ENCODE measurements around the gene PLEKHH3. TPM values are rescaled to one million over a fixed set of nuclear protein-coding genes. Genes with fewer than 3 reads are reported as not detected.

PLEKHH3 gene
- total RNA-seq, 1 experiment from 2014 or later: 32.2 TPM

DNA sequence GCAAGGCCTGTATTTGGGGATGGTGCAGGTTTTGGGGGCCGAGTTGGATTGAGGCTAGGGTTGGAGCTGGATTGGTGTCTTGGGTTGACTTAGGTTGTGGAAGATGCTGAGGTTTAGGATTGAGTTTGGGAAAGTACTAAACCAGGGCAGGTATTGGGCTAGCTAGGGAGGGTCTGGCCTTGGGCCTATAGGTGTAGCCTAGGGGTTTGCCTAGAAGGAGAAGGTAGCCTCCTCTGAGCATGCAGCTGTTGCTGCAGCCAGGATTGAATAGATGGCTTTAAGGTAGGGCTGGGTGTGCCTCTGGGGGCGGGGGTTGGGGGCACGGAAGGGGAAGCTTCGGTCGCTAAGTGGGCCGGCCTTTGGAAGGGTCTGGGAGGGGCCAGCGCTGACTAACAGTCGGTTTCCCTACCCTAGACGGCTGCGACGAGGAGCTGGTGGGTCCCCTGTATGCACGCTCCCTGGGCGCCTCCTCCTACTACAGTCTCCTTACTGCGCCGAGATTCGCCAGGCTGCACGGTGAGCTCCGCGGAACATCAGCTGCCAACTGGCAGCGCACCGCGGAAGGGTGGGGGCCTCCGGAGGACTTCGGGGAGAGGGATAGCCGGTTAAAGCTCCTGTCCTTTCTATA is 6.7 kb upstream of the PLEKHH3 start:
- ChIA-PET POLR2A (interaction anchor here (0.9 kb wide), 1 partner anchor 29 kb away, joined by 3 read pairs; no protein-coding TSS in a partner anchor), CTCF (interaction anchor here (0.6 to 1.3 kb wide), 3 partner anchors 86 to 164 kb away, joined by 4 to 10 read pairs (median 4); no protein-coding TSS in a partner anchor)
- no peak for DNase-seq (ENCODE audit: low read depth, low spot score)
- TF ChIP-seq, protein P1, sequence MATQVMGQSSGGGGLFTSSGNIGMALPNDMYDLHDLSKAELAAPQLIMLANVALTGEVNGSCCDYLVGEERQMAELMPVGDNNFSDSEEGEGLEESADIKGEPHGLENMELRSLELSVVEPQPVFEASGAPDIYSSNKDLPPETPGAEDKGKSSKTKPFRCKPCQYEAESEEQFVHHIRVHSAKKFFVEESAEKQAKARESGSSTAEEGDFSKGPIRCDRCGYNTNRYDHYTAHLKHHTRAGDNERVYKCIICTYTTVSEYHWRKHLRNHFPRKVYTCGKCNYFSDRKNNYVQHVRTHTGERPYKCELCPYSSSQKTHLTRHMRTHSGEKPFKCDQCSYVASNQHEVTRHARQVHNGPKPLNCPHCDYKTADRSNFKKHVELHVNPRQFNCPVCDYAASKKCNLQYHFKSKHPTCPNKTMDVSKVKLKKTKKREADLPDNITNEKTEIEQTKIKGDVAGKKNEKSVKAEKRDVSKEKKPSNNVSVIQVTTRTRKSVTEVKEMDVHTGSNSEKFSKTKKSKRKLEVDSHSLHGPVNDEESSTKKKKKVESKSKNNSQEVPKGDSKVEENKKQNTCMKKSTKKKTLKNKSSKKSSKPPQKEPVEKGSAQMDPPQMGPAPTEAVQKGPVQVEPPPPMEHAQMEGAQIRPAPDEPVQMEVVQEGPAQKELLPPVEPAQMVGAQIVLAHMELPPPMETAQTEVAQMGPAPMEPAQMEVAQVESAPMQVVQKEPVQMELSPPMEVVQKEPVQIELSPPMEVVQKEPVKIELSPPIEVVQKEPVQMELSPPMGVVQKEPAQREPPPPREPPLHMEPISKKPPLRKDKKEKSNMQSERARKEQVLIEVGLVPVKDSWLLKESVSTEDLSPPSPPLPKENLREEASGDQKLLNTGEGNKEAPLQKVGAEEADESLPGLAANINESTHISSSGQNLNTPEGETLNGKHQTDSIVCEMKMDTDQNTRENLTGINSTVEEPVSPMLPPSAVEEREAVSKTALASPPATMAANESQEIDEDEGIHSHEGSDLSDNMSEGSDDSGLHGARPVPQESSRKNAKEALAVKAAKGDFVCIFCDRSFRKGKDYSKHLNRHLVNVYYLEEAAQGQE (IDR thresholded peaks at IDR 0.05; ENCODE audit: insufficient read depth in 1 of 2, low read depth in 2 of 2, low read length in 1 of 2): no peak
- TF ChIP-seq, protein P2, sequence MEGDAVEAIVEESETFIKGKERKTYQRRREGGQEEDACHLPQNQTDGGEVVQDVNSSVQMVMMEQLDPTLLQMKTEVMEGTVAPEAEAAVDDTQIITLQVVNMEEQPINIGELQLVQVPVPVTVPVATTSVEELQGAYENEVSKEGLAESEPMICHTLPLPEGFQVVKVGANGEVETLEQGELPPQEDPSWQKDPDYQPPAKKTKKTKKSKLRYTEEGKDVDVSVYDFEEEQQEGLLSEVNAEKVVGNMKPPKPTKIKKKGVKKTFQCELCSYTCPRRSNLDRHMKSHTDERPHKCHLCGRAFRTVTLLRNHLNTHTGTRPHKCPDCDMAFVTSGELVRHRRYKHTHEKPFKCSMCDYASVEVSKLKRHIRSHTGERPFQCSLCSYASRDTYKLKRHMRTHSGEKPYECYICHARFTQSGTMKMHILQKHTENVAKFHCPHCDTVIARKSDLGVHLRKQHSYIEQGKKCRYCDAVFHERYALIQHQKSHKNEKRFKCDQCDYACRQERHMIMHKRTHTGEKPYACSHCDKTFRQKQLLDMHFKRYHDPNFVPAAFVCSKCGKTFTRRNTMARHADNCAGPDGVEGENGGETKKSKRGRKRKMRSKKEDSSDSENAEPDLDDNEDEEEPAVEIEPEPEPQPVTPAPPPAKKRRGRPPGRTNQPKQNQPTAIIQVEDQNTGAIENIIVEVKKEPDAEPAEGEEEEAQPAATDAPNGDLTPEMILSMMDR (IDR thresholded peaks at IDR 0.05): no peak
- TF ChIP-seq POLR2AphosphoS5 (IDR thresholded peaks at IDR 0.05; ENCODE audit: low read depth, low read length): no peak
- Histone ChIP-seq H3K27ac (ENCODE audit: low read length) (peak overlapping the region; percentile 17; the same call in 1 of the 2 replicates), H3K4me1 (ENCODE audit: control insufficient read depth, insufficient read depth, low read length) (peaks cover 17% of the 10 kb centered on the region), H3K27me3 (ENCODE audit: control insufficient read depth, insufficient read depth, low read length) (no peaks in the 10 kb centered on the region), H3K9me3 (ENCODE audit: control insufficient read depth, insufficient read depth, low read depth, low read length) (no peaks in the 10 kb centered on the region), H3K4me3 (ENCODE audit: low read depth in 2 of 2, low read length in 2 of 2) (peak overlapping the region; percentile 52 to 67; a peak in 3 of 4 replicates), H3K36me3 (ENCODE audit: control insufficient read depth, insufficient read depth, low read length) (no peaks in the 10 kb centered on the region)
- intact Hi-C loops (cut with micrococcal nuclease; ENCODE audit: unreplicated experiment) (no loop called here), in situ Hi-C loops (cut with HindIII; ENCODE audit: low pct_unique_long_range_greater_than_20kb, low sequenced_read_pairs) (no loop called here)
- BruUV-seq (replicated peaks): TSS peak; percentile 50
- no peak for ATAC-seq

DNA sequence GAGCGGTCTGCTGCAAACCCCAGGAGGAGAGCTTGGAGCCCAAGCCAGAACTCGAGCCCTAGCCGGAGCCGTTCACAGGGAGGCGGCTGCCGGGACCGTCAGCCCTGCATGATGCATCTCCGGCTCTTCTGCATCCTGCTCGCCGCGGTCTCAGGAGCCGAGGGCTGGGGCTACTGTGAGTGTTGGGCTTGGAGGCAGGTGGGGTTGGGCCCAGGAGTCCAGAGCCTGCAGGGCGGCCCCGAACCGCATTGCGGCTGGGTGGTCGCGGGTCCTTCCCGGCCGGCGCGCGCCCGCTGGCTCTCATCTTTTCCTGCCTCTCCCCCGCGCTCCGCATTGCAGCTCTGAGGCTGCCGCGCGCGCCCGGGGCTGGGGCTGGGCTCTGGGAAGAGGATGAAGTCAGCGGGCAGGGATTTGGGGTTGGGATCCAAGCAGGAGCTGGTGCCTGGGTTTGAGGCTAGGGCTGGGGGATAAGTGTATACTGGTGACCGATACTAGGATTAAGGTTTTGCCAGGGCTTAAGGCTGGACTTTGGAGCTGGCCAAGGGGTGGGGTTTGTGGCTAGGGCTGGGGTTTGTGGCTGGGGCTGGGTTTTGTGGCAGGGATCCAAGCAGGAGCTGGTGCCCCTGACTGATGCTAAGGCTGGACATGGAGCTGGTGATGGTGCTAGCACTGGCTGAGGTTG is 6.1 kb upstream of the PLEKHH3 start:
- Histone ChIP-seq H3K36me3 (ENCODE audit: control insufficient read depth, insufficient read depth, low read length) (no peaks in the 10 kb centered on the region), H3K4me3 (ENCODE audit: low read depth in 2 of 2, low read length in 2 of 2) (peak overlapping the region; percentile 52 to 67), H3K27ac (ENCODE audit: low read length) (peak overlapping the region; percentile 83), H3K27me3 (ENCODE audit: control insufficient read depth, insufficient read depth, low read length) (no peaks in the 10 kb centered on the region), H3K9me3 (ENCODE audit: control insufficient read depth, insufficient read depth, low read depth, low read length) (no peaks in the 10 kb centered on the region), H3K4me1 (ENCODE audit: control insufficient read depth, insufficient read depth, low read length) (peaks cover 19% of the 10 kb centered on the region)
- TF ChIP-seq, protein P1 (IDR thresholded peaks at IDR 0.05; ENCODE audit: insufficient read depth in 1 of 2, low read depth in 2 of 2, low read length in 1 of 2): no peak
- no peak for TF ChIP-seq SIN3A (IDR thresholded peaks at IDR 0.05; ENCODE audit: borderline replicate concordance, insufficient read depth, low read depth, low read length)
- no peak for TF ChIP-seq TCF7L2 (IDR thresholded peaks at IDR 0.05; ENCODE audit: low read depth, low read length)
- TF ChIP-seq, protein P2 (IDR thresholded peaks at IDR 0.05): no peak
- TF ChIP-seq POLR2AphosphoS5 (IDR thresholded peaks at IDR 0.05; ENCODE audit: low read depth, low read length): no peak
- no TSS peak for BruUV-seq (replicated peaks)
- ChIA-PET CTCF (interaction anchor here (0.6 to 1.3 kb wide), 2 partner anchors 104 to 165 kb away, joined by 4 read pairs; no protein-coding TSS in a partner anchor), POLR2A (interaction anchor here (0.5 kb wide), 1 partner anchor 67 kb away, joined by 6 read pairs; no protein-coding TSS in a partner anchor)
- in situ Hi-C loops (cut with HindIII; ENCODE audit: low pct_unique_long_range_greater_than_20kb, low sequenced_read_pairs): no loop called here
- DNase-seq (ENCODE audit: low read depth, low spot score) (no peak), ATAC-seq (peak; percentile 20)
- intact Hi-C loops (cut with micrococcal nuclease; ENCODE audit: unreplicated experiment): no loop called here
